Keratinocyte (primary cell): ENCODE measurements around the gene ESR2.

Experiments
- EZH2 ChIP-seq: IDR thresholded peaks from one replicate; pipeline ENCODE4 v1.6.1; 2012; ENCODE audit warnings: inconsistent platforms, mild to moderate bottlenecking, low read length, moderate library complexity
- TF ChIP-seq, protein P1 (sequence below), 3 experiments: IDR thresholded peaks in 1 of 3; conservative IDR thresholded peaks in 1 of 3; optimal IDR thresholded peaks in 1 of 3; 2 replicates in 2 of 3; 3 replicates in 1 of 3; pipeline versions ENCODE3 to v1.5.1; 2011; ENCODE audit warnings: low read length in 3 of 3, mild to moderate bottlenecking in 3 of 3, moderate library complexity in 2 of 3, control low read depth in 1 of 3, inconsistent platforms in 1 of 3; ENCODE audit not compliant: insufficient read depth in 2 of 3; ENCODE audit errors: extremely low read depth in 1 of 3

DNA sequence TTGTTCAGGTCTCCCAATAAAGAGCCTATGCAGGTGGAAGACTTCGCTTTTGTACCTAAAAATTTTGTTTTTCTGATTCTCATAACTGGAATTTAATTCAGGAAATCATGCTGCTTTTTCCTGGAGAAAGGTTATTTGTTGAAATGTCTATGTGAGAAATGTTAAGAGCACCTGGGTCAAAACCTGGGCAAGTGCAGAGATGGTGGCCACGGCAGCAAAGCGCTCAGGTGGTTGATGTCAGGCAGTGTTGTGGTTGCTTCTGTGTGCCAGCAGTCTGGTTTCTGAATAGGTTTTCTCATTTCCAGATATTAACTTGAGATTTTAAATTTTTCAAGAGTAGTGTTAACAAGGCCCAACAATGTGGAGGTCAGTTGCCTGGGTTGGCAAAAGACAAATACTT is 96.2 kb downstream of the ESR2 start:
- TF ChIP-seq, protein P1, sequence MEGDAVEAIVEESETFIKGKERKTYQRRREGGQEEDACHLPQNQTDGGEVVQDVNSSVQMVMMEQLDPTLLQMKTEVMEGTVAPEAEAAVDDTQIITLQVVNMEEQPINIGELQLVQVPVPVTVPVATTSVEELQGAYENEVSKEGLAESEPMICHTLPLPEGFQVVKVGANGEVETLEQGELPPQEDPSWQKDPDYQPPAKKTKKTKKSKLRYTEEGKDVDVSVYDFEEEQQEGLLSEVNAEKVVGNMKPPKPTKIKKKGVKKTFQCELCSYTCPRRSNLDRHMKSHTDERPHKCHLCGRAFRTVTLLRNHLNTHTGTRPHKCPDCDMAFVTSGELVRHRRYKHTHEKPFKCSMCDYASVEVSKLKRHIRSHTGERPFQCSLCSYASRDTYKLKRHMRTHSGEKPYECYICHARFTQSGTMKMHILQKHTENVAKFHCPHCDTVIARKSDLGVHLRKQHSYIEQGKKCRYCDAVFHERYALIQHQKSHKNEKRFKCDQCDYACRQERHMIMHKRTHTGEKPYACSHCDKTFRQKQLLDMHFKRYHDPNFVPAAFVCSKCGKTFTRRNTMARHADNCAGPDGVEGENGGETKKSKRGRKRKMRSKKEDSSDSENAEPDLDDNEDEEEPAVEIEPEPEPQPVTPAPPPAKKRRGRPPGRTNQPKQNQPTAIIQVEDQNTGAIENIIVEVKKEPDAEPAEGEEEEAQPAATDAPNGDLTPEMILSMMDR (optimal IDR thresholded peaks at IDR 0.05 in 1 of 3, IDR thresholded peaks at IDR 0.05 in 1 of 3, conservative IDR thresholded peaks at IDR 0.05 in 1 of 3; ENCODE audit: extremely low read depth in 1 of 3, insufficient read depth in 2 of 3, low read length in 3 of 3): no peak
- no peak for TF ChIP-seq EZH2
